GM23338 (cell line): ENCODE results near the gene FAM25G. TPM values are rescaled to one million over a fixed set of nuclear protein-coding genes. Genes with fewer than 3 reads are reported as not detected.
A peak's percentile ranks its signal among the peaks of the same experiment; 100 is the strongest.

Source experiments
- ATAC-seq: fragments of 200-7000 bp; cut with Tn5 transposase; 3 replicates; pipeline ENCODE4 v1.9.1; 2020
- DNase-seq: peaks from one replicate; pipeline ENCODE4 v3.0.0-alpha.2; 2015; ENCODE audit warnings: low spot score
- H2AFZ ChIP-seq: fragments of 200-600 bp; sonication (generic); 2 replicates; pipeline ENCODE4 v1.8.0; 2016; ENCODE audit warnings: antibody characterized with exemption, mild to moderate bottlenecking, moderate library complexity
- H3F3A ChIP-seq: fragments of 200-600 bp; sonication (generic); replicated peaks from 2 replicates; pipeline ENCODE4 v1.8.0; 2017; ENCODE audit warnings: antibody characterized with exemption, mixed run types, low read depth
- H3K27ac ChIP-seq: fragments of 200-600 bp; sonication (generic); 2 replicates; pipeline ENCODE4 v1.6.1; 2016; ENCODE audit warnings: low read depth
- H3K27me3 ChIP-seq: fragments of 200-600 bp; sonication (generic); 2 replicates; pipeline ENCODE4 v1.8.0; 2016; ENCODE audit warnings: mild to moderate bottlenecking, mixed run types, moderate library complexity; ENCODE audit not compliant: insufficient read depth
- H3K36me3 ChIP-seq: fragments of 200-600 bp; sonication (generic); 2 replicates; pipeline ENCODE4 v1.8.0; 2016; ENCODE audit warnings: mild to moderate bottlenecking; ENCODE audit not compliant: insufficient read depth
- H3K4me1 ChIP-seq: fragments of 200-600 bp; sonication (generic); 2 replicates; pipeline ENCODE4 v1.8.0; 2016; ENCODE audit warnings: mild to moderate bottlenecking, moderate library complexity; ENCODE audit not compliant: insufficient read depth
- H3K4me2 ChIP-seq: fragments of 200-600 bp; sonication (generic); 2 replicates; pipeline ENCODE4 v1.7.1; 2017; ENCODE audit warnings: mixed run types
- H3K4me3 ChIP-seq: fragments of 200-600 bp; sonication (generic); 2 replicates; pipeline ENCODE4 v1.6.1; 2016; ENCODE audit warnings: mixed run types
- H3K79me2 ChIP-seq: fragments of 200-600 bp; sonication (generic); replicated peaks from 2 replicates; pipeline ENCODE4 v1.8.0; 2017; ENCODE audit warnings: mild to moderate bottlenecking; ENCODE audit not compliant: insufficient read depth
- H3K9me2 ChIP-seq: fragments of 200-600 bp; sonication (generic); 2 replicates; pipeline ENCODE4 v1.8.0; 2017; ENCODE audit not compliant: insufficient read depth
- H4K20me1 ChIP-seq: fragments of 200-600 bp; sonication (generic); replicated peaks from 2 replicates; pipeline ENCODE4 v1.8.0; 2017; ENCODE audit warnings: mild to moderate bottlenecking; ENCODE audit not compliant: insufficient read depth
- H3K27ac Mint-ChIP-seq: 2 replicates; pipeline ENCODE4 v1.8.0; 2020; ENCODE audit warnings: inconsistent platforms, mild to moderate bottlenecking, moderate library complexity, mixed read lengths
- H3K27me3 Mint-ChIP-seq: 3 replicates; pipeline ENCODE4 v1.8.0; 2022; ENCODE audit warnings: low read depth, mild to moderate bottlenecking, moderate library complexity, mixed read lengths, inconsistent platforms; ENCODE audit not compliant: insufficient read depth, poor library complexity
- H3K36me3 Mint-ChIP-seq: 3 replicates; pipeline ENCODE4 v1.8.0; 2021; ENCODE audit warnings: low read depth, mild to moderate bottlenecking, inconsistent platforms, moderate library complexity, mixed read lengths
- H3K4me1 Mint-ChIP-seq: 3 replicates; pipeline ENCODE4 v1.8.0; 2020; ENCODE audit warnings: mild to moderate bottlenecking, inconsistent platforms, mixed read lengths
- H3K4me3 Mint-ChIP-seq: 3 replicates; pipeline ENCODE4 v1.8.0; 2021; ENCODE audit warnings: moderate library complexity, mild to moderate bottlenecking, inconsistent platforms, mixed read lengths
- H3K9me3 Mint-ChIP-seq: 3 replicates; pipeline ENCODE4 v1.8.0; 2020; ENCODE audit warnings: moderate library complexity, mild to moderate bottlenecking, inconsistent platforms, mixed read lengths
- EZH2 ChIP-seq: fragments of 200-600 bp; sonication (generic); IDR thresholded peaks from one replicate; pipeline ENCODE4 v1.8.0; 2017; ENCODE audit warnings: antibody characterized with exemption, mild to moderate bottlenecking, low read depth; ENCODE audit not compliant: unreplicated experiment
- EZH2phosphoT487 ChIP-seq: fragments of 200-600 bp; sonication (generic); IDR thresholded peaks from one replicate; pipeline ENCODE4 v1.8.1; 2018; ENCODE audit warnings: antibody characterized with exemption; ENCODE audit not compliant: unreplicated experiment
- NANOG ChIP-seq: IDR thresholded peaks from 2 replicates; pipeline ENCODE4 v1.6.1; 2016; ENCODE audit warnings: antibody characterized with exemption, borderline replicate concordance
- ZNF114 ChIP-seq: fragments of 250-450 bp; sonication (Bioruptor Pico); IDR thresholded peaks from 2 replicates; pipeline ENCODE4 v1.5.0; 2020; ENCODE audit warnings: mild to moderate bottlenecking, moderate library complexity
- polyA plus RNA-seq: library from polyadenylated mRNA; unstranded; fragments of >200 nt; fragmentation: Nextera tagmentation; extraction: Ambion mirVana; gene quantifications from 2 replicates; pipeline ENCODE4 v1.2.1, GENCODE V29; 2016
- total RNA-seq: library from RNA; depleted of rRNA; stranded (reverse); fragments of >200 nt; shearing (Covaris generic); gene quantifications from 2 replicates; pipeline ENCODE4 v1.2.3, GENCODE V29; 2014
- TF ChIP-seq, protein P1 (sequence below): IDR thresholded peaks from 2 replicates; pipeline ENCODE4 v1.6.1; 2016; ENCODE audit warnings: antibody characterized with exemption
- TF ChIP-seq, protein P2 (sequence below): IDR thresholded peaks from one replicate; pipeline ENCODE4 v1.6.1; 2018; ENCODE audit warnings: antibody characterized with exemption; ENCODE audit not compliant: unreplicated experiment
- TF ChIP-seq, protein P3 (sequence below): fragments of 250-450 bp; sonication (Bioruptor Pico); IDR thresholded peaks from 2 replicates; pipeline ENCODE4 v1.5.0; 2020; ENCODE audit warnings: mild to moderate bottlenecking, moderate library complexity

FAM25G gene
- total and polyA plus RNA-seq, 2 experiments from 2014 or later: not detected

DNA sequence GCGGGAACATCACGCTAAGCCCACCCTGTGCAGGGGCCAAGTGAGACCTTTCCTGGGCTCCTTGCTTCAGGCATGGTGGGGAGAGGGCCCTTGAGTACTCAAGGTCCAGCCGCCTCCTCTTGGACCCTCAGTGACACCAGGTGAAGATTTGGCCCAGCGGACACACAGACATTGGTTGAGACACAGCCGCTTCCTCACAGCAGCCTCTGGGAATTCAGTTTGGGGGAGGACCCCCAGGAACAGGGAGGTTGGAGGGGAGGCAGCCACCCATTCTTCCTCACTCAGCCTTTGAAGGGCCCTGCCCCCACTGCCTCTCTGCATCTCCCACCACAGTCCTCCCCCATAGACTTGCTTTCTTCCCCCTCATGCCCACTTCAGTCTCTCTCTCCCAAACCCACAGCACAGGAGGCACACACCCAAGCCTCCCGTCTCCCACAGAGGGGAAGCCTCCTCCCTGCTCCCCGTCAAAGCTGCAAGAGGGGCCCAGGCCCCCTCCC, 39.5 kb downstream of the FAM25G start:
- Histone ChIP-seq H3K4me3 (no peak overlapping the region), H3K9me2 (no peaks in the 10 kb centered on the region), H3K79me2 (no peaks in the 10 kb centered on the region), H3K36me3 (no peaks in the 10 kb centered on the region), H3F3A (no peaks in the 10 kb centered on the region), H3K4me2 (no peak overlapping the region), H3K4me1 (no peaks in the 10 kb centered on the region), H3K27ac (no peak overlapping the region), H3K27me3 (no peaks in the 10 kb centered on the region), H4K20me1 (no peaks in the 10 kb centered on the region), H2AFZ (peak overlapping the region; percentile 47; the same call in 1 of the 2 replicates)
- Mint-ChIP-seq H3K4me1 (peaks cover 18% of the 10 kb centered on the region), H3K36me3 (no peaks in the 10 kb centered on the region; the same call in 2 of the 3 replicates), H3K27me3 (peaks cover 16% of the 10 kb centered on the region), H3K9me3 (no peaks in the 10 kb centered on the region), H3K4me3 (no peak overlapping the region), H3K27ac (no peak overlapping the region)
- no peak for ATAC-seq
- DNase-seq: no peak
- TF ChIP-seq NANOG (no peak), EZH2phosphoT487 (no peak), ZNF114 (CRISPR knock-in tag) (no peak), EZH2 (no peak)
- TF ChIP-seq, protein P1, sequence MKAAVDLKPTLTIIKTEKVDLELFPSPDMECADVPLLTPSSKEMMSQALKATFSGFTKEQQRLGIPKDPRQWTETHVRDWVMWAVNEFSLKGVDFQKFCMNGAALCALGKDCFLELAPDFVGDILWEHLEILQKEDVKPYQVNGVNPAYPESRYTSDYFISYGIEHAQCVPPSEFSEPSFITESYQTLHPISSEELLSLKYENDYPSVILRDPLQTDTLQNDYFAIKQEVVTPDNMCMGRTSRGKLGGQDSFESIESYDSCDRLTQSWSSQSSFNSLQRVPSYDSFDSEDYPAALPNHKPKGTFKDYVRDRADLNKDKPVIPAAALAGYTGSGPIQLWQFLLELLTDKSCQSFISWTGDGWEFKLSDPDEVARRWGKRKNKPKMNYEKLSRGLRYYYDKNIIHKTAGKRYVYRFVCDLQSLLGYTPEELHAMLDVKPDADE: no peak
- TF ChIP-seq, protein P2, sequence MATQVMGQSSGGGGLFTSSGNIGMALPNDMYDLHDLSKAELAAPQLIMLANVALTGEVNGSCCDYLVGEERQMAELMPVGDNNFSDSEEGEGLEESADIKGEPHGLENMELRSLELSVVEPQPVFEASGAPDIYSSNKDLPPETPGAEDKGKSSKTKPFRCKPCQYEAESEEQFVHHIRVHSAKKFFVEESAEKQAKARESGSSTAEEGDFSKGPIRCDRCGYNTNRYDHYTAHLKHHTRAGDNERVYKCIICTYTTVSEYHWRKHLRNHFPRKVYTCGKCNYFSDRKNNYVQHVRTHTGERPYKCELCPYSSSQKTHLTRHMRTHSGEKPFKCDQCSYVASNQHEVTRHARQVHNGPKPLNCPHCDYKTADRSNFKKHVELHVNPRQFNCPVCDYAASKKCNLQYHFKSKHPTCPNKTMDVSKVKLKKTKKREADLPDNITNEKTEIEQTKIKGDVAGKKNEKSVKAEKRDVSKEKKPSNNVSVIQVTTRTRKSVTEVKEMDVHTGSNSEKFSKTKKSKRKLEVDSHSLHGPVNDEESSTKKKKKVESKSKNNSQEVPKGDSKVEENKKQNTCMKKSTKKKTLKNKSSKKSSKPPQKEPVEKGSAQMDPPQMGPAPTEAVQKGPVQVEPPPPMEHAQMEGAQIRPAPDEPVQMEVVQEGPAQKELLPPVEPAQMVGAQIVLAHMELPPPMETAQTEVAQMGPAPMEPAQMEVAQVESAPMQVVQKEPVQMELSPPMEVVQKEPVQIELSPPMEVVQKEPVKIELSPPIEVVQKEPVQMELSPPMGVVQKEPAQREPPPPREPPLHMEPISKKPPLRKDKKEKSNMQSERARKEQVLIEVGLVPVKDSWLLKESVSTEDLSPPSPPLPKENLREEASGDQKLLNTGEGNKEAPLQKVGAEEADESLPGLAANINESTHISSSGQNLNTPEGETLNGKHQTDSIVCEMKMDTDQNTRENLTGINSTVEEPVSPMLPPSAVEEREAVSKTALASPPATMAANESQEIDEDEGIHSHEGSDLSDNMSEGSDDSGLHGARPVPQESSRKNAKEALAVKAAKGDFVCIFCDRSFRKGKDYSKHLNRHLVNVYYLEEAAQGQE: no peak
- TF ChIP-seq, protein P3, sequence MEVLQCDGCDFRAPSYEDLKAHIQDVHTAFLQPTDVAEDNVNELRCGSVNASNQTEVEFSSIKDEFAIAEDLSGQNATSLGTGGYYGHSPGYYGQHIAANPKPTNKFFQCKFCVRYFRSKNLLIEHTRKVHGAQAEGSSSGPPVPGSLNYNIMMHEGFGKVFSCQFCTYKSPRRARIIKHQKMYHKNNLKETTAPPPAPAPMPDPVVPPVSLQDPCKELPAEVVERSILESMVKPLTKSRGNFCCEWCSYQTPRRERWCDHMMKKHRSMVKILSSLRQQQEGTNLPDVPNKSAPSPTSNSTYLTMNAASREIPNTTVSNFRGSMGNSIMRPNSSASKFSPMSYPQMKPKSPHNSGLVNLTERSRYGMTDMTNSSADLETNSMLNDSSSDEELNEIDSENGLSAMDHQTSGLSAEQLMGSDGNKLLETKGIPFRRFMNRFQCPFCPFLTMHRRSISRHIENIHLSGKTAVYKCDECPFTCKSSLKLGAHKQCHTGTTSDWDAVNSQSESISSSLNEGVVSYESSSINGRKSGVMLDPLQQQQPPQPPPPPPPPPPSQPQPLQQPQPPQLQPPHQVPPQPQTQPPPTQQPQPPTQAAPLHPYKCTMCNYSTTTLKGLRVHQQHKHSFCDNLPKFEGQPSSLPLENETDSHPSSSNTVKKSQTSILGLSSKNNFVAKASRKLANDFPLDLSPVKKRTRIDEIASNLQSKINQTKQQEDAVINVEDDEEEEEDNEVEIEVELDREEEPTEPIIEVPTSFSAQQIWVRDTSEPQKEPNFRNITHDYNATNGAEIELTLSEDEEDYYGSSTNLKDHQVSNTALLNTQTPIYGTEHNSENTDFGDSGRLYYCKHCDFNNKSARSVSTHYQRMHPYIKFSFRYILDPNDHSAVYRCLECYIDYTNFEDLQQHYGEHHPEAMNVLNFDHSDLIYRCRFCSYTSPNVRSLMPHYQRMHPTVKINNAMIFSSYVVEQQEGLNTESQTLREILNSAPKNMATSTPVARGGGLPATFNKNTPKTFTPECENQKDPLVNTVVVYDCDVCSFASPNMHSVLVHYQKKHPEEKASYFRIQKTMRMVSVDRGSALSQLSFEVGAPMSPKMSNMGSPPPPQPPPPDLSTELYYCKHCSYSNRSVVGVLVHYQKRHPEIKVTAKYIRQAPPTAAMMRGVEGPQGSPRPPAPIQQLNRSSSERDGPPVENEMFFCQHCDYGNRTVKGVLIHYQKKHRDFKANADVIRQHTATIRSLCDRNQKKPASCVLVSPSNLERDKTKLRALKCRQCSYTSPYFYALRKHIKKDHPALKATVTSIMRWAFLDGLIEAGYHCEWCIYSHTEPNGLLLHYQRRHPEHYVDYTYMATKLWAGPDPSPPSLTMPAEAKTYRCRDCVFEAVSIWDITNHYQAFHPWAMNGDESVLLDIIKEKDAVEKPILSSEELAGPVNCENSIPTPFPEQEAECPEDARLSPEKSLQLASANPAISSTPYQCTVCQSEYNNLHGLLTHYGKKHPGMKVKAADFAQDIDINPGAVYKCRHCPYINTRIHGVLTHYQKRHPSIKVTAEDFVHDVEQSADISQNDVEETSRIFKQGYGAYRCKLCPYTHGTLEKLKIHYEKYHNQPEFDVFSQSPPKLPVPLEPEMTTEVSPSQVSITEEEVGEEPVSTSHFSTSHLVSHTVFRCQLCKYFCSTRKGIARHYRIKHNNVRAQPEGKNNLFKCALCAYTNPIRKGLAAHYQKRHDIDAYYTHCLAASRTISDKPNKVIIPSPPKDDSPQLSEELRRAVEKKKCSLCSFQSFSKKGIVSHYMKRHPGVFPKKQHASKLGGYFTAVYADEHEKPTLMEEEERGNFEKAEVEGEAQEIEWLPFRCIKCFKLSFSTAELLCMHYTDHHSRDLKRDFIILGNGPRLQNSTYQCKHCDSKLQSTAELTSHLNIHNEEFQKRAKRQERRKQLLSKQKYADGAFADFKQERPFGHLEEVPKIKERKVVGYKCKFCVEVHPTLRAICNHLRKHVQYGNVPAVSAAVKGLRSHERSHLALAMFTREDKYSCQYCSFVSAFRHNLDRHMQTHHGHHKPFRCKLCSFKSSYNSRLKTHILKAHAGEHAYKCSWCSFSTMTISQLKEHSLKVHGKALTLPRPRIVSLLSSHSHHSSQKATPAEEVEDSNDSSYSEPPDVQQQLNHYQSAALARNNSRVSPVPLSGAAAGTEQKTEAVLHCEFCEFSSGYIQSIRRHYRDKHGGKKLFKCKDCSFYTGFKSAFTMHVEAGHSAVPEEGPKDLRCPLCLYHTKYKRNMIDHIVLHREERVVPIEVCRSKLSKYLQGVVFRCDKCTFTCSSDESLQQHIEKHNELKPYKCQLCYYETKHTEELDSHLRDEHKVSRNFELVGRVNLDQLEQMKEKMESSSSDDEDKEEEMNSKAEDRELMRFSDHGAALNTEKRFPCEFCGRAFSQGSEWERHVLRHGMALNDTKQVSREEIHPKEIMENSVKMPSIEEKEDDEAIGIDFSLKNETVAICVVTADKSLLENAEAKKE (CRISPR knock-in tag): no peak
